ENCODE results near the gene RAD51B. TPM values are rescaled to one million over a fixed set of nuclear protein-coding genes. Genes with fewer than 3 reads are reported as not detected.

The RAD51B gene
- total RNA-seq, 1 experiment from 2014 or later, result 16.7 TPM

DNA sequence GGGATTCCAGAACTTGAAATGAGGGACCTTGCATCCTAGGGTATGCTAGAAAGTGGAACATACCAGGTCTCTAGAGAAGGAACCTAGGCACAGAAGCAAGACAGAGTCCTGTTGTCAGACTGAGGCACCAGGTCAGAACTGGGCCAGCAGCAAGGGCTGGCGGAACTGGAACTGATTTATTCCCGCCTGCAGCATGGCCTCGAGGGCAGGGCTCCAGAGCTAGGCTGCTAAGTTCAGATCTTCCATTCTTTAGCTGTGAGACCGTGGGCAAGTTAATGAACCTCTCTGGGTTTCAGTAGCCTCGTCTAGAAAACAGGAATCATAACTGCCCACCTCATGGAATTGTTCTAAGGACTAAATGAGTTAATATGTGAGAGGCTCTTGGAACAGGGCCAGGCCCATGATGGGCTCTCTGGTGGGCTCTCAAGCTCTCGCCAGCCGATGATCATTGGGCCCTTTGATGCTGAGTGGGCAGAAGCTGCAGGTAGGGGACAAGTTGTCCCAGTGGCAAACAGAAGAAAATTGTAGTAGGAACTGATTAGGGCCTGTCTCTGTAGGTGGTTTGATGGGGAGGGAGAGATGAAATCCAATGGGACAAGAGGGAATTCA is 773.5 kb downstream of the RAD51B start:
- Mint-ChIP-seq H3K4me3 (no peak overlapping the region), H3K9me3 (no peaks in the 10 kb centered on the region), H3K36me3 (ENCODE audit: insufficient read depth in 1 of 3, low read depth in 3 of 3) (no peaks in the 10 kb centered on the region; a peak in 1 of 7 replicates), H3K27me3 (ENCODE audit: low read depth) (peaks cover 4% of the 10 kb centered on the region), H3K27ac (no peak overlapping the region), H3K4me1 (peaks cover 55% of the 10 kb centered on the region in 2 experiments)
- Histone ChIP-seq H3K4me1 (ENCODE audit: insufficient read depth, low read length) (peaks cover 23% of the 10 kb centered on the region; the same call in 1 of the 2 replicates), H3K56ac (ENCODE audit: insufficient read length, low read depth, low read length) (no peak overlapping the region), H2AFZ (ENCODE audit: low read length) (no peak overlapping the region), H2AK5ac (ENCODE audit: insufficient read length, low read length) (no peak overlapping the region), H3K79me2 (ENCODE audit: insufficient read depth, low read length) (no peaks in the 10 kb centered on the region; the same call in 1 of the 2 replicates), H4K20me1 (ENCODE audit: control insufficient read depth, insufficient read depth, insufficient read length) (no peaks in the 10 kb centered on the region), H3K23ac (ENCODE audit: insufficient read length, low read depth, low read length) (no peak overlapping the region), H2BK20ac (ENCODE audit: low read depth, low read length, poor library complexity, severe bottlenecking) (no peak overlapping the region), H2BK15ac (ENCODE audit: low read depth, low read length) (no peak overlapping the region), H2BK5ac (ENCODE audit: insufficient read length, low read length) (no peak overlapping the region), H3K9me3 (ENCODE audit: control insufficient read depth, low read depth, low read length) (no peaks in the 10 kb centered on the region), H2BK120ac (ENCODE audit: low read depth, low read length, poor library complexity, severe bottlenecking) (no peak overlapping the region), H3K27me3 (ENCODE audit: insufficient read depth, low read length) (no peaks in the 10 kb centered on the region), H4K8ac (replicated peaks; ENCODE audit: insufficient read length, low read depth, low read length) (no peak overlapping the region), H3K18ac (ENCODE audit: insufficient read length, low read depth, low read length) (no peak overlapping the region), H3K14ac (ENCODE audit: insufficient read depth, low read length) (no peak overlapping the region), H3K9ac (ENCODE audit: extremely low read depth, insufficient read length, low read length) (no peak overlapping the region), H3K79me1 (ENCODE audit: insufficient read depth, low read depth, low read length, poor library complexity, severe bottlenecking) (no peaks in the 10 kb centered on the region), H3K27ac (ENCODE audit: insufficient read length, low read depth, low read length) (no peak overlapping the region), H4K5ac (ENCODE audit: insufficient read length, low read depth, low read length) (no peak overlapping the region), H3K4me2 (ENCODE audit: insufficient read depth, insufficient read length, low read length) (no peak overlapping the region), H4K91ac (ENCODE audit: insufficient read length, low read depth, low read length) (no peak overlapping the region), H3T11ph (ENCODE audit: low read length) (no peak overlapping the region), H2BK12ac (ENCODE audit: insufficient read length, low read depth, low read length) (no peak overlapping the region), H3K23me2 (ENCODE audit: insufficient read length, low read depth, low read length, poor library complexity, severe bottlenecking) (no peaks in the 10 kb centered on the region), H3K4ac (ENCODE audit: low read depth, low read length) (no peak overlapping the region)
- no peak for DNase-seq
- no CpG with 5 or more reads among the region's 7 CpGs for WGBS (ENCODE audit: extremely low coverage, insufficient read length, low lambda C conversion rate)
- TF ChIP-seq, protein P1, sequence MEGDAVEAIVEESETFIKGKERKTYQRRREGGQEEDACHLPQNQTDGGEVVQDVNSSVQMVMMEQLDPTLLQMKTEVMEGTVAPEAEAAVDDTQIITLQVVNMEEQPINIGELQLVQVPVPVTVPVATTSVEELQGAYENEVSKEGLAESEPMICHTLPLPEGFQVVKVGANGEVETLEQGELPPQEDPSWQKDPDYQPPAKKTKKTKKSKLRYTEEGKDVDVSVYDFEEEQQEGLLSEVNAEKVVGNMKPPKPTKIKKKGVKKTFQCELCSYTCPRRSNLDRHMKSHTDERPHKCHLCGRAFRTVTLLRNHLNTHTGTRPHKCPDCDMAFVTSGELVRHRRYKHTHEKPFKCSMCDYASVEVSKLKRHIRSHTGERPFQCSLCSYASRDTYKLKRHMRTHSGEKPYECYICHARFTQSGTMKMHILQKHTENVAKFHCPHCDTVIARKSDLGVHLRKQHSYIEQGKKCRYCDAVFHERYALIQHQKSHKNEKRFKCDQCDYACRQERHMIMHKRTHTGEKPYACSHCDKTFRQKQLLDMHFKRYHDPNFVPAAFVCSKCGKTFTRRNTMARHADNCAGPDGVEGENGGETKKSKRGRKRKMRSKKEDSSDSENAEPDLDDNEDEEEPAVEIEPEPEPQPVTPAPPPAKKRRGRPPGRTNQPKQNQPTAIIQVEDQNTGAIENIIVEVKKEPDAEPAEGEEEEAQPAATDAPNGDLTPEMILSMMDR (conservative IDR thresholded peaks at IDR 0.05), result no peak
